Prostate gland (tissue), 2 donors: ENCODE measurements around the gene CGA. TPM values are rescaled to one million over a fixed set of nuclear protein-coding genes. Genes with fewer than 3 reads are reported as not detected.

ENCODE experiments used
- DNase-seq: peaks from one replicate; pipeline ENCODE4 v3.0.0-alpha.2; 2019; ENCODE audit warnings: low spot score
- H3K27ac ChIP-seq, 2 donors: fragments of 200-600 bp; sonication (generic); 2 replicates each; pipeline ENCODE4 v1.5.1; 2017 to 2019
- H3K27me3 ChIP-seq: fragments of 200-600 bp; sonication (generic); replicated peaks from 2 replicates; pipeline ENCODE4 v1.5.1; 2019; ENCODE audit not compliant: insufficient read depth
- H3K36me3 ChIP-seq, 2 donors: fragments of 200-600 bp; sonication (generic); 1 replicate in 1 of 2; 2 replicates in 1 of 2; pipeline versions ENCODE4 v1.5.1 to v1.8.1; 2017 to 2019
- H3K4me1 ChIP-seq: fragments of 200-600 bp; sonication (generic); replicated peaks from 2 replicates; pipeline ENCODE4 v1.5.1; 2019
- H3K4me3 ChIP-seq, 2 donors: fragments of 200-600 bp; sonication (generic); 2 replicates each; pipeline ENCODE4 v1.5.1; 2017 to 2019
- H3K9me3 ChIP-seq: fragments of 200-600 bp; sonication (generic); 2 replicates; pipeline ENCODE4 v1.5.1; 2017
- POLR2A ChIP-seq: fragments of 450-650 bp; IDR thresholded peaks from one replicate; pipeline ENCODE4 v1.6.1; 2016; ENCODE audit warnings: antibody characterized with exemption, mild to moderate bottlenecking
- POLR2AphosphoS5 ChIP-seq: sonication (generic); formaldehyde crosslinking; IDR thresholded peaks from one replicate; pipeline ENCODE4 v1.6.1; 2017; ENCODE audit warnings: antibody characterized with exemption
- WGBS: methylation state at CpG from one replicate; pipeline ENCODE4 v1.1.5; 2018; 5-methylcytosine and 5-hydroxymethylcytosine counted together
- intact Hi-C: fragments of 100-400 bp; cut with DNase I; formaldehyde crosslinking; loops from one replicate; pipeline ENCODE4 v1.14.2; 2022
- total RNA-seq, 2 donors: library from RNA; depleted of rRNA; stranded (reverse); fragments of >200 nt; gene quantifications; one replicate each; pipeline ENCODE4 v1.1.0, GENCODE V29; 2016
- TF ChIP-seq, protein P1 (sequence below), 4 experiments: fragments of 200-600 bp in 2 of 4; fragments of 450-650 bp in 2 of 4; sonication (generic) in 2 of 4; IDR thresholded peaks; 1 replicate in 3 of 4; 2 replicates in 1 of 4; pipeline ENCODE4 v1.5.1; 2016 to 2019; ENCODE audit warnings: antibody characterized with exemption in 4 of 4, mild to moderate bottlenecking in 2 of 4, moderate library complexity in 2 of 4

The CGA gene
- total RNA-seq, 2 donors from 2014 or later, result 2.2 TPM; not detected in 1

- TF ChIP-seq, protein P1, sequence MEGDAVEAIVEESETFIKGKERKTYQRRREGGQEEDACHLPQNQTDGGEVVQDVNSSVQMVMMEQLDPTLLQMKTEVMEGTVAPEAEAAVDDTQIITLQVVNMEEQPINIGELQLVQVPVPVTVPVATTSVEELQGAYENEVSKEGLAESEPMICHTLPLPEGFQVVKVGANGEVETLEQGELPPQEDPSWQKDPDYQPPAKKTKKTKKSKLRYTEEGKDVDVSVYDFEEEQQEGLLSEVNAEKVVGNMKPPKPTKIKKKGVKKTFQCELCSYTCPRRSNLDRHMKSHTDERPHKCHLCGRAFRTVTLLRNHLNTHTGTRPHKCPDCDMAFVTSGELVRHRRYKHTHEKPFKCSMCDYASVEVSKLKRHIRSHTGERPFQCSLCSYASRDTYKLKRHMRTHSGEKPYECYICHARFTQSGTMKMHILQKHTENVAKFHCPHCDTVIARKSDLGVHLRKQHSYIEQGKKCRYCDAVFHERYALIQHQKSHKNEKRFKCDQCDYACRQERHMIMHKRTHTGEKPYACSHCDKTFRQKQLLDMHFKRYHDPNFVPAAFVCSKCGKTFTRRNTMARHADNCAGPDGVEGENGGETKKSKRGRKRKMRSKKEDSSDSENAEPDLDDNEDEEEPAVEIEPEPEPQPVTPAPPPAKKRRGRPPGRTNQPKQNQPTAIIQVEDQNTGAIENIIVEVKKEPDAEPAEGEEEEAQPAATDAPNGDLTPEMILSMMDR (IDR thresholded peaks at IDR 0.05), result no peak
- TF ChIP-seq POLR2AphosphoS5, result no peak
- no peak for TF ChIP-seq POLR2A
- WGBS, result 0% methylated on average over 1 of the region's 1 CpG
- Histone ChIP-seq H3K4me3 (no peak overlapping the region), H3K27me3 (no peaks in the 10 kb centered on the region), H3K36me3 (no peaks in the 10 kb centered on the region), H3K27ac (no peak overlapping the region), H3K4me1 (no peaks in the 10 kb centered on the region), H3K9me3 (no peaks in the 10 kb centered on the region)
- intact Hi-C loops, result no loop called here
- no peak for DNase-seq
Observed at GRCh38 chr6:87126501-87126900, 31.6 kb upstream of the CGA start.

DNA sequence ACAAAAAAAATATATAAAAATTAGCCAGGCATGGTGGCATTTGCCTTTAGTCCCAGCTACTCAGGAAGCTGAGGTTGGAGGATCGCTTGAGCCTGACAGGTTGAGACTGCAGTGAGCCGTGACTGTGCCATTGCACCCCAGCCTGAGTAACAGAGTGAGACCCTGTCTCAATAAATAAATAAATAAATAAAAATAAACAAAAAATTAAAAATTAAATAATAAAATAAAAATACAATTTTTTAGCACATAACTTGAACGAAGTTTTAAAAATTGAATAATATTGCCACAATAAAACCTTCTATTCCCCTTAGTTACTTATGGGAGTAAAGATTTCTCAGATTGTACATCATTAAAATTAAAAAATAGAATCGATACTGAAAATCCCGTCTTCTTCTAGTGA lies 29.2 kb upstream of the CGA start:
- H3K9me3 ChIP-seq, result no peaks in the 10 kb centered on the region
- H3K4me1 ChIP-seq, result no peaks in the 10 kb centered on the region
- no peak for DNase-seq
- TF ChIP-seq POLR2AphosphoS5 (no peak), POLR2A (no peak)
- TF ChIP-seq, protein P1 (IDR thresholded peaks at IDR 0.05), result no peak
- 95% methylated on average over 5 of the region's 5 CpGs for WGBS
- no peaks in the 10 kb centered on the region for H3K36me3 ChIP-seq
- intact Hi-C loops, result no loop called here
- H3K27me3 ChIP-seq, result no peaks in the 10 kb centered on the region
- H3K27ac ChIP-seq, result no peak overlapping the region
- no peak overlapping the region for H3K4me3 ChIP-seq

DNA sequence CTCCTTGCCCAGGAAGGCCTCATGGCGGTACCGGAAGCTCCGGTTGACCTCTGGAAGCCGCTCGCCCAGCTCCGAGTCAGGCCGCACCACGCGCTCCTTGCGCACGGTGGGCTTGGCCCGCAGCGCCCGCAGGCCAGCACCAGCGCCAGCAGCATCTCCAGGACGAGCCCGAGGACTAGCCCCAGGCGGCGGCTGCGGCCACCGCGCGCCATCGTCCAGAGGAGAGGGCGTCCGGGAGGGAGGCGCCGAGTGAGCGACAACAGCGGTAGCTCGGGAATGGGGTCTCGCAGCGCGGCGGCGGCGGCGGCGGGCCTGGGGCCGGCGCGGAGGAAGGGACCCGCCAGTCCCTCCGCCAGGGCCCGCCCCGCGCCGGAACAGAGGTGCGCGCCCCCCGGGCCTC lies 27.6 kb upstream of the CGA start:
- H3K4me1 ChIP-seq, result no peaks in the 10 kb centered on the region
- no peak overlapping the region for H3K27ac ChIP-seq
- H3K27me3 ChIP-seq, result no peaks in the 10 kb centered on the region
- TF ChIP-seq, protein P1 (IDR thresholded peaks at IDR 0.05), result no peak
- TF ChIP-seq POLR2AphosphoS5, result no peak
- no peak overlapping the region for H3K4me3 ChIP-seq
- DNase-seq, result no peak
- intact Hi-C loops, result no loop called here
- WGBS, result 58% methylated on average over 51 of the region's 51 CpGs
- H3K9me3 ChIP-seq, result no peaks in the 10 kb centered on the region
- no peaks in the 10 kb centered on the region for H3K36me3 ChIP-seq

- Histone ChIP-seq H3K27me3 (no peaks in the 10 kb centered on the region), H3K36me3 (no peaks in the 10 kb centered on the region), H3K4me1 (no peaks in the 10 kb centered on the region), H3K9me3 (no peaks in the 10 kb centered on the region), H3K4me3 (no peak overlapping the region), H3K27ac (no peak overlapping the region)
- 88% methylated on average over 4 of the region's 4 CpGs for WGBS
- no peak for TF ChIP-seq POLR2AphosphoS5
- TF ChIP-seq, protein P1 (IDR thresholded peaks at IDR 0.05), result no peak
- DNase-seq, result no peak
- intact Hi-C loops, result no loop called here
Observed at GRCh38 chr6:87118054-87118453, 23.1 kb upstream of the CGA start.

GRCh38 chr6:87116922-87117321 lies 22.0 kb upstream of the CGA start:
- no peaks in the 10 kb centered on the region for H3K9me3 ChIP-seq
- H3K4me3 ChIP-seq, result no peak overlapping the region
- H3K27me3 ChIP-seq, result no peaks in the 10 kb centered on the region
- no peaks in the 10 kb centered on the region for H3K36me3 ChIP-seq
- H3K27ac ChIP-seq, result no peak overlapping the region
- intact Hi-C loops, result no loop called here
- 96% methylated on average over 2 of the region's 2 CpGs for WGBS
- no peak for TF ChIP-seq POLR2AphosphoS5
- TF ChIP-seq, protein P1 (IDR thresholded peaks at IDR 0.05), result no peak
- no peak for TF ChIP-seq POLR2A
- H3K4me1 ChIP-seq, result no peaks in the 10 kb centered on the region
- no peak for DNase-seq
